HEK293 (cell line): ENCODE measurements around the gene EYS.

Experiments used
- CTCF ChIA-PET: fragments of 350-600 bp; formaldehyde crosslinking; extraction: SDS; loops from one replicate; lab custom pipeline; 2021; ENCODE audit warnings: antibody characterized with exemption; lab: Yijun Ruan, JAX
- POLR2A ChIA-PET: fragments of 300-600 bp; formaldehyde crosslinking; extraction: SDS; loops from one replicate; lab custom pipeline; 2020; ENCODE audit warnings: antibody characterized with exemption, inconsistent platforms; lab: Yijun Ruan, JAX
- H3K27ac ChIP-seq: fragments of 200-500 bp; sonication (Bioruptor generic); 2 replicates; pipeline ENCODE4 v1.5.1; 2014; ENCODE audit warnings: low read depth, low read length, control low read depth, inconsistent platforms; ENCODE audit errors: extremely low read depth
- H3K36me3 ChIP-seq, 2 experiments: fragments of 200-500 bp in 1 of 2; sonication (Bioruptor generic) in 1 of 2; 1 replicate in 1 of 2; 2 replicates in 1 of 2; pipeline ENCODE4 v1.5.1; 2014 to 2017; ENCODE audit warnings: inconsistent platforms in 2 of 2, low read length in 2 of 2; ENCODE audit not compliant: control insufficient read depth in 2 of 2, insufficient read depth in 1 of 2
- H3K4me1 ChIP-seq: fragments of 200-500 bp; sonication (Bioruptor generic); 2 replicates; pipeline ENCODE4 v1.5.1; 2014; ENCODE audit warnings: mild to moderate bottlenecking, low read length, inconsistent platforms; ENCODE audit not compliant: control insufficient read depth, insufficient read depth
- H3K4me3 ChIP-seq: 2 replicates; pipeline ENCODE4 v1.5.1; 2011; ENCODE audit warnings: low read depth, mild to moderate bottlenecking, control low read depth, low read length, moderate library complexity
- H3K9me3 ChIP-seq: fragments of 200-500 bp; sonication (Bioruptor generic); 2 replicates; pipeline ENCODE4 v1.5.1; 2014; ENCODE audit warnings: low read depth, low read length, inconsistent platforms; ENCODE audit not compliant: control insufficient read depth, insufficient read depth
- KLF10 ChIP-seq: fragments of 450-650 bp; IDR thresholded peaks from 2 replicates; pipeline ENCODE4 v1.5.1; 2018; ENCODE audit warnings: missing biosample characterization, mild to moderate bottlenecking, missing genetic modification characterization
- KLF16 ChIP-seq: fragments of 450-650 bp; formaldehyde crosslinking; IDR thresholded peaks from 2 replicates; pipeline ENCODE4 v1.5.1; 2017; ENCODE audit warnings: missing biosample characterization, missing genetic modification characterization
- WT1 ChIP-seq: fragments of 450-650 bp; formaldehyde crosslinking; IDR thresholded peaks from 2 replicates; pipeline ENCODE4 v1.5.1; 2016; ENCODE audit warnings: missing biosample characterization, missing genetic modification characterization
- ZBTB1 ChIP-seq: fragments of 450-650 bp; formaldehyde crosslinking; IDR thresholded peaks from 2 replicates; pipeline ENCODE4 v1.5.1; 2016; ENCODE audit warnings: missing biosample characterization, missing genetic modification characterization
- ZFP69B ChIP-seq: fragments of 450-650 bp; formaldehyde crosslinking; IDR thresholded peaks from 2 replicates; pipeline ENCODE4 v1.5.1; 2016; ENCODE audit warnings: missing biosample characterization, missing genetic modification characterization
- ZNF114 ChIP-seq: fragments of 450-650 bp; formaldehyde crosslinking; IDR thresholded peaks from 2 replicates; pipeline ENCODE4 v1.5.0; 2017; ENCODE audit warnings: missing biosample characterization, missing genetic modification characterization
- ZNF121 ChIP-seq: fragments of 450-650 bp; formaldehyde crosslinking; IDR thresholded peaks from 2 replicates; pipeline ENCODE4 v1.5.1; 2016; ENCODE audit warnings: missing biosample characterization, missing genetic modification characterization
- ZNF132 ChIP-seq: fragments of 450-650 bp; formaldehyde crosslinking; IDR thresholded peaks from 2 replicates; pipeline ENCODE4 v1.5.1; 2017; ENCODE audit warnings: missing biosample characterization, missing genetic modification characterization, borderline replicate concordance
- ZNF148 ChIP-seq: fragments of 450-650 bp; formaldehyde crosslinking; IDR thresholded peaks from 2 replicates; pipeline ENCODE4 v1.5.0; 2017; ENCODE audit warnings: missing biosample characterization, missing genetic modification characterization, borderline replicate concordance
- ZNF18 ChIP-seq: fragments of 450-650 bp; formaldehyde crosslinking; IDR thresholded peaks from 2 replicates; pipeline ENCODE4 v1.5.1; 2016; ENCODE audit warnings: missing biosample characterization, missing genetic modification characterization
- ZNF184 ChIP-seq: fragments of 450-650 bp; IDR thresholded peaks from 2 replicates; pipeline ENCODE4 v1.5.1; 2018; ENCODE audit warnings: missing biosample characterization, mild to moderate bottlenecking, missing genetic modification characterization
- ZNF19 ChIP-seq: fragments of 450-650 bp; formaldehyde crosslinking; IDR thresholded peaks from 2 replicates; pipeline ENCODE4; 2016; ENCODE audit warnings: missing biosample characterization, missing genetic modification characterization, low read depth
- ZNF324 ChIP-seq: fragments of 450-650 bp; formaldehyde crosslinking; IDR thresholded peaks from 2 replicates; pipeline ENCODE4 v1.5.1; 2016; ENCODE audit warnings: missing biosample characterization, missing genetic modification characterization
- ZNF433 ChIP-seq: fragments of 450-650 bp; formaldehyde crosslinking; IDR thresholded peaks from 2 replicates; pipeline ENCODE4 v1.5.1; 2016; ENCODE audit warnings: missing biosample characterization, missing genetic modification characterization, low read depth
- ZNF48 ChIP-seq: fragments of 450-650 bp; formaldehyde crosslinking; IDR thresholded peaks from 2 replicates; pipeline ENCODE4 v1.5.1; 2016; ENCODE audit warnings: missing biosample characterization, missing genetic modification characterization
- ZNF518A ChIP-seq: fragments of 450-650 bp; formaldehyde crosslinking; conservative IDR thresholded peaks from 2 replicates; pipeline ENCODE4 v1.5.1; 2016; ENCODE audit warnings: low read depth, missing biosample characterization, missing genetic modification characterization
- ZNF639 ChIP-seq: fragments of 450-650 bp; formaldehyde crosslinking; IDR thresholded peaks from 2 replicates; pipeline ENCODE4 v1.5.1; 2016; ENCODE audit warnings: missing biosample characterization, missing genetic modification characterization
- ZNF792 ChIP-seq: fragments of 450-650 bp; formaldehyde crosslinking; IDR thresholded peaks from 2 replicates; pipeline ENCODE4 v1.5.1; 2016; ENCODE audit warnings: missing biosample characterization, missing genetic modification characterization
- ZNF837 ChIP-seq: fragments of 450-650 bp; formaldehyde crosslinking; IDR thresholded peaks from 2 replicates; pipeline ENCODE4 v1.5.1; 2016; ENCODE audit warnings: missing biosample characterization, missing genetic modification characterization
- ZSCAN5A ChIP-seq: fragments of 450-650 bp; formaldehyde crosslinking; IDR thresholded peaks from 2 replicates; pipeline ENCODE4 v1.5.1; 2016; ENCODE audit warnings: missing biosample characterization, missing genetic modification characterization

The EYS gene

GRCh38 chr6:64497634-64498033 lies 1209.4 kb downstream of the EYS start (continued):
- TF ChIP-seq ZNF518A = no peak
- TF ChIP-seq KLF16 (tag by site-specific recombination) = no peak
- TF ChIP-seq ZFP69B (tag by site-specific recombination) = no peak
- no peak for TF ChIP-seq ZBTB1
- no peak for TF ChIP-seq KLF10 (tag by site-specific recombination)
- TF ChIP-seq ZNF792 (tag by site-specific recombination) = no peak

- Histone ChIP-seq H3K36me3 (no peaks in the 10 kb centered on the region), H3K4me1 (no peaks in the 10 kb centered on the region), H3K9me3 (no peaks in the 10 kb centered on the region), H3K4me3 (no peak overlapping the region), H3K27ac (no peak overlapping the region)
- CTCF ChIA-PET = interaction anchor here (0.6 kb wide), 1 partner anchor 16 kb away, joined by 3 read pairs; no protein-coding TSS in a partner anchor
- POLR2A ChIA-PET = no interaction called here
- TF ChIP-seq ZNF48 (tag by site-specific recombination) = no peak
- no peak for TF ChIP-seq ZNF132 (tag by site-specific recombination)
- no peak for TF ChIP-seq ZSCAN5A (tag by site-specific recombination)
- no peak for TF ChIP-seq ZNF639
- no peak for TF ChIP-seq ZNF837 (tag by site-specific recombination)
- no peak for TF ChIP-seq ZNF148 (tag by site-specific recombination)
- no peak for TF ChIP-seq WT1
- no peak for TF ChIP-seq ZNF18
- no peak for TF ChIP-seq ZNF114 (tag by site-specific recombination)
- no peak for TF ChIP-seq ZNF19 (tag by site-specific recombination)
- TF ChIP-seq ZNF324 (tag by site-specific recombination) = no peak
- no peak for TF ChIP-seq ZNF433
- TF ChIP-seq ZNF184 (tag by site-specific recombination) = no peak
- no peak for TF ChIP-seq ZNF121 (tag by site-specific recombination)
Observed at GRCh38 chr6:64489763-64490162, 1217.3 kb downstream of the EYS start.
